Stimulated activated naive B cell treated with anti-CD40 and anti-IgM and Interleukin-4, amounts not matched to agents 10 μg/mL and 1 μg/mL and 100 μg/mL, for 72 hours (primary cell): ENCODE results near the gene RNF41.

Experiments
- ATAC-seq, 2 donors: fragments of 150-1000 bp; cut with Tn5 transposase; replicated peaks; 2 replicates each; pipeline ENCODE4 v1.10.0; 2021; ENCODE audit warnings: moderate library complexity in 1 of 2
- DNase-seq: peaks from one replicate; pipeline ENCODE4 v3.0.0; 2021
- H3K27ac Mint-ChIP-seq: one replicate; pipeline ENCODE4 v1.8.0; 2022; ENCODE audit warnings: mild to moderate bottlenecking, mixed read lengths
- H3K27me3 Mint-ChIP-seq, 2 donors: one replicate each; pipeline ENCODE4 v1.8.0; 2022; ENCODE audit warnings: mixed read lengths in 2 of 2
- H3K36me3 Mint-ChIP-seq, 2 donors: one replicate each; pipeline ENCODE4 v1.8.0; 2022; ENCODE audit warnings: mixed read lengths in 2 of 2, mild to moderate bottlenecking in 1 of 2
- H3K4me1 Mint-ChIP-seq, 2 donors: one replicate each; pipeline ENCODE4 v1.8.0; 2022; ENCODE audit warnings: mixed read lengths in 2 of 2, mild to moderate bottlenecking in 1 of 2
- H3K4me3 Mint-ChIP-seq, 2 donors: one replicate each; pipeline ENCODE4 v1.8.0; 2022; ENCODE audit warnings: mild to moderate bottlenecking in 2 of 2, mixed read lengths in 2 of 2, moderate library complexity in 1 of 2
- H3K9me3 Mint-ChIP-seq, 2 donors: one replicate each; pipeline ENCODE4 v1.8.0; 2022; ENCODE audit warnings: mixed read lengths in 2 of 2, mild to moderate bottlenecking in 1 of 2

The RNF41 gene

GRCh38 chr12:56153678-56154065, 68.0 kb downstream of the RNF41 start:
- Mint-ChIP-seq H3K4me3 (peak overlapping the region; percentile 92 to 97), H3K9me3 (no peaks in the 10 kb centered on the region), H3K36me3 (peaks cover 14 to 18% of the 10 kb centered on the region in 2 donors), H3K4me1 (peaks cover 26 to 64% of the 10 kb centered on the region in 2 donors), H3K27ac (peak overlapping the region; percentile 97), H3K27me3 (no peaks in the 10 kb centered on the region)
- ATAC-seq (no peak), DNase-seq (no peak)

DNA sequence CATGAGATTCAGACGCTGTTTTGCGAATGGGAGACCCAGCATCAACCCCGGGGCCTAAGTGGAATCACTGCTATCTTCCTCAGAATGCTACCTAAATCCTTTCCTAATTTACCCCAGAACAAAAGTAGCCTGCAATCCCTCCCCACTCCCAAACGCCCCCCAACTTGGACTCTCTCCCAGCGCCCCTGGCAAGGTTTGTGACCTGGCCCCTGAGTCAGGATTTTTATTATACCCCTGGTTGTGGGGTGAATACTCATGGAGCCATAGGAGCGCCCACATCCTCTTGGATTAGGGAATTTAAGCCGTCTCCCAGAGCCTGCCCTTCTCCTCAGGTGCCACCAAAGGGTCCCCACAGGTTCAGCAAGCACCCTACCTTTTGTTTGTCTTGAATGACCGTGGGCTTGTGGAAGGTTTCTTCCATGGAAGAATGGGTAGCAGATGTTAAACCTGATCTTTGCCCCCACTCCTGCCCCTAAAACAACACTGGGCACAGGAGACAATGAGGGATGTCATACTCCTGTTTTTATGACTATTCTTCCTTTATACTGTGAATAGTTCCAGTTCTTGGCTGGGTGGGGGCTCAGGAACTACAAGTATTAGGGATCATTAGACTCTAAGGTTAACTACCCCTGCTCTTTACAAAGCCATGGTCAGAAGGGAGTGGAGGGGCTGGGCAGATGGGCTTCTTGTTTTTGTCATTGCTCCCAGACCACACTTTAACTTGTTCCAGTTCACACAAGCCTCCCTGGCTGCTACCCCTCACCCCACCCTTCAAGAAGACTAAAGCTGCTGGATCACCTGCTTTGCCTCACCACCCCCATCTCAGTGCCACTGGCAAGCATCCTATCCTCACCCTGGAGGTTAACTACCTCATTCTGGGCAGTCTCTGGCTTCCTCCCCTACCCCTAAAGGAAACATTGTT, 68.7 kb downstream of the RNF41 start:
- Mint-ChIP-seq H3K36me3 (peaks cover 10 to 12% of the 10 kb centered on the region in 2 donors), H3K27ac (peak overlapping the region; percentile 97), H3K4me3 (peak overlapping the region; percentile 92 to 97), H3K4me1 (peaks cover 26 to 61% of the 10 kb centered on the region in 2 donors), H3K9me3 (no peaks in the 10 kb centered on the region), H3K27me3 (no peaks in the 10 kb centered on the region)
- no peak for ATAC-seq
- no peak for DNase-seq
